Esophagus squamous epithelium (tissue), 4 donors: ENCODE data around the gene SLC49A3.

Experiments
- CTCF ChIP-seq, 6 experiments: fragments of 450-650 bp in 4 of 6; fragments of 200-600 bp in 2 of 6; sonication (generic) in 2 of 6; IDR thresholded peaks; one replicate each; pipeline ENCODE4 v1.5.1; 2016 to 2019; ENCODE audit warnings: antibody characterized with exemption in 6 of 6, mild to moderate bottlenecking in 4 of 6, moderate library complexity in 4 of 6
- POLR2A ChIP-seq, 4 donors: fragments of 450-650 bp; IDR thresholded peaks; one replicate each; pipeline ENCODE4 v1.6.1; 2017; ENCODE audit warnings: antibody characterized with exemption in 4 of 4, mild to moderate bottlenecking in 4 of 4, moderate library complexity in 3 of 4

- TF ChIP-seq CTCF (IDR thresholded peaks at IDR 0.05) (no peak), POLR2A (IDR thresholded peaks at IDR 0.05) (no peak)
These were observed 56.0 kb downstream of the SLC49A3 start for GRCh38 chr4:632926-633325.
